SK-N-SH (cell line): ENCODE results near the gene ATOSA. TPM values are rescaled to one million over a fixed set of nuclear protein-coding genes. Genes with fewer than 3 reads are reported as not detected.

ENCODE experiments used
- CTCF ChIA-PET: fragments of 300-600, 350-600 bp; formaldehyde crosslinking; extraction: SDS; loops from one replicate; lab custom pipeline; 2021; lab: Yijun Ruan, JAX
- POLR2A ChIA-PET: fragments of 350-600 bp; sonication (Branson Sonifier 250); formaldehyde crosslinking; extraction: SDS; loops from one replicate; lab custom pipeline; 2020; ENCODE audit warnings: antibody characterized with exemption, inconsistent platforms; lab: Yijun Ruan, JAX
- DNase-seq: peaks from one replicate; pipeline ENCODE4 v3.0.0; 2012
- H2AFZ ChIP-seq: fragments of 200-600 bp; sonication (generic); 2 replicates; pipeline ENCODE4 v1.8.1; 2016; ENCODE audit warnings: antibody characterized with exemption, mild to moderate bottlenecking, low read depth
- H3F3A ChIP-seq: fragments of 200-600 bp; sonication (generic); replicated peaks from 2 replicates; pipeline ENCODE3; 2016; ENCODE audit warnings: antibody characterized with exemption, mild to moderate bottlenecking; ENCODE audit not compliant: insufficient read depth
- H3K27ac ChIP-seq, 2 experiments: fragments of 200-500 bp in 1 of 2; fragments of 200-600 bp in 1 of 2; sonication (Bioruptor generic) in 1 of 2; sonication (generic), shearing (Covaris generic) in 1 of 2; 2 replicates each; pipeline versions ENCODE4 v1.5.1 to v1.6.1; 2014 to 2016; ENCODE audit warnings: low read depth in 2 of 2, inconsistent platforms in 1 of 2, low read length in 1 of 2, mild to moderate bottlenecking in 1 of 2, mixed read lengths in 1 of 2
- H3K27me3 ChIP-seq: fragments of 200-600 bp; sonication (generic), shearing (Covaris generic); 2 replicates; pipeline ENCODE4 v1.6.1; 2016; ENCODE audit warnings: mixed run types; ENCODE audit not compliant: insufficient read depth
- H3K36me3 ChIP-seq, 2 experiments: fragments of 200-500 bp in 1 of 2; fragments of 200-600 bp in 1 of 2; sonication (Bioruptor generic) in 1 of 2; sonication (generic) in 1 of 2; replicated peaks in 1 of 2; 2 replicates each; pipeline versions ENCODE3 to v1.5.1; 2014 to 2016; ENCODE audit warnings: low read length in 1 of 2, mild to moderate bottlenecking in 1 of 2; ENCODE audit not compliant: insufficient read depth in 2 of 2, control insufficient read depth in 1 of 2
- H3K4me1 ChIP-seq, 2 experiments: fragments of 200-500 bp in 1 of 2; fragments of 200-600 bp in 1 of 2; sonication (Bioruptor generic) in 1 of 2; sonication (generic), shearing (Covaris generic) in 1 of 2; 2 replicates each; pipeline versions ENCODE4 v1.5.1 to v1.6.1; 2014 to 2016; ENCODE audit warnings: low read depth in 1 of 2, low read length in 1 of 2, mixed run types in 1 of 2; ENCODE audit not compliant: insufficient read depth in 2 of 2, control insufficient read depth in 1 of 2
- H3K4me2 ChIP-seq: fragments of 200-600 bp; sonication (generic), shearing (Covaris generic); 2 replicates; pipeline ENCODE4 v1.6.1; 2017; ENCODE audit warnings: mixed run types
- H3K4me3 ChIP-seq, 2 experiments: fragments of 200-500 bp in 1 of 2; fragments of 200-600 bp in 1 of 2; sonication (Bioruptor generic) in 1 of 2; sonication (generic), shearing (Covaris generic) in 1 of 2; 2 replicates each; pipeline versions ENCODE4 v1.5.1 to v1.8.1; 2014 to 2016; ENCODE audit warnings: low read depth in 2 of 2, inconsistent platforms in 1 of 2, low read length in 1 of 2, mild to moderate bottlenecking in 1 of 2, mixed read lengths in 1 of 2, moderate library complexity in 1 of 2
- H3K79me2 ChIP-seq: fragments of 200-600 bp; sonication (generic); 2 replicates; pipeline ENCODE4 v1.8.1; 2017; ENCODE audit warnings: mild to moderate bottlenecking; ENCODE audit not compliant: insufficient read depth
- H3K9ac ChIP-seq: fragments of 200-600 bp; sonication (generic); 2 replicates; pipeline ENCODE4 v1.6.1; 2017; ENCODE audit warnings: mixed run types
- H3K9me2 ChIP-seq: fragments of 200-600 bp; sonication (generic); 2 replicates; pipeline ENCODE4 v1.6.1; 2017; ENCODE audit warnings: mixed run types
- H3K9me3 ChIP-seq: fragments of 200-600 bp; sonication (generic); 2 replicates; pipeline ENCODE4 v1.6.1; 2017; ENCODE audit warnings: mixed run types, mild to moderate bottlenecking, moderate library complexity
- H4K20me1 ChIP-seq: fragments of 200-600 bp; sonication (generic); 2 replicates; pipeline ENCODE4 v1.6.1; 2017; ENCODE audit warnings: mild to moderate bottlenecking, mixed run types; ENCODE audit not compliant: insufficient read depth
- CHD2 ChIP-seq: fragments of 150-350 bp; IDR thresholded peaks from 2 replicates; pipeline ENCODE4 v1.6.1; 2018; ENCODE audit warnings: low read length; ENCODE audit not compliant: partially characterized antibody
- ELF1 ChIP-seq: IDR thresholded peaks from 2 replicates; pipeline ENCODE4 v1.4.0; 2012
- EP300 ChIP-seq, 2 experiments: IDR thresholded peaks; 2 replicates each; pipeline versions ENCODE4 v1.4.0 to v1.6.1; 2012; ENCODE audit warnings: borderline replicate concordance in 1 of 2, low read depth in 1 of 2, low read length in 1 of 2
- FOSL2 ChIP-seq: IDR thresholded peaks from 2 replicates; pipeline ENCODE4 v1.4.0; 2012; ENCODE audit warnings: low read depth, mild to moderate bottlenecking, moderate library complexity, borderline replicate concordance
- FOXJ3 ChIP-seq: sonication (generic); formaldehyde crosslinking; IDR thresholded peaks from 2 replicates; pipeline ENCODE4 v1.5.1; 2020; ENCODE audit warnings: mild to moderate bottlenecking, missing genetic modification reagents
- FOXM1 ChIP-seq: IDR thresholded peaks from 2 replicates; pipeline ENCODE4 v1.4.0; 2012; ENCODE audit warnings: low read depth, mild to moderate bottlenecking
- GABPA ChIP-seq: IDR thresholded peaks from 2 replicates; pipeline ENCODE4 v1.4.0; 2012; ENCODE audit warnings: low read depth, mild to moderate bottlenecking
- JUND ChIP-seq: IDR thresholded peaks from 2 replicates; pipeline ENCODE4 v1.4.0; 2012
- MAX ChIP-seq: IDR thresholded peaks from 2 replicates; pipeline ENCODE4 v1.4.0; 2012; ENCODE audit warnings: low read depth
- MEF2A ChIP-seq: IDR thresholded peaks from 2 replicates; pipeline ENCODE4 v1.4.0; 2012; ENCODE audit warnings: low read depth, borderline replicate concordance
- MXI1 ChIP-seq: IDR thresholded peaks from 2 replicates; pipeline ENCODE4 v1.6.1; 2012; ENCODE audit warnings: mild to moderate bottlenecking, low read depth, low read length, improper control_type of control experiment
- NFIC ChIP-seq: IDR thresholded peaks from 2 replicates; pipeline ENCODE4 v1.4.0; 2012; ENCODE audit warnings: borderline replicate concordance
- PBX3 ChIP-seq: IDR thresholded peaks from 2 replicates; pipeline ENCODE4; 2012
- POLR2AphosphoS5 ChIP-seq: IDR thresholded peaks from 2 replicates; pipeline ENCODE4 v1.6.1; 2012; ENCODE audit warnings: low read depth, low read length
- RAD21 ChIP-seq: IDR thresholded peaks from 2 replicates; pipeline ENCODE4 v1.6.1; 2012; ENCODE audit warnings: mild to moderate bottlenecking, low read length
- RCOR1 ChIP-seq: fragments of 150-350 bp; IDR thresholded peaks from 2 replicates; pipeline ENCODE4 v1.6.1; 2017; ENCODE audit warnings: antibody characterized with exemption, low read length
- RFX5 ChIP-seq: IDR thresholded peaks from 2 replicates; pipeline ENCODE4 v1.6.1; 2012; ENCODE audit warnings: mild to moderate bottlenecking, improper control_type of control experiment, low read length
- SIN3A ChIP-seq: IDR thresholded peaks from 2 replicates; pipeline ENCODE4 v1.6.1; 2012; ENCODE audit warnings: low read depth, mild to moderate bottlenecking, low read length, moderate library complexity, borderline replicate concordance
- TAF1 ChIP-seq: IDR thresholded peaks from 2 replicates; pipeline ENCODE4 v1.6.1; 2012; ENCODE audit warnings: low read depth, mild to moderate bottlenecking, low read length, moderate library complexity, borderline replicate concordance
- TCF12 ChIP-seq: IDR thresholded peaks from 2 replicates; pipeline ENCODE4 v1.4.0; 2012
- TEAD4 ChIP-seq: IDR thresholded peaks from 2 replicates; pipeline ENCODE4 v1.4.0; 2012; ENCODE audit warnings: mild to moderate bottlenecking, borderline replicate concordance; ENCODE audit not compliant: insufficient read depth
- USF1 ChIP-seq: IDR thresholded peaks from 2 replicates; pipeline ENCODE4 v1.4.0; 2012; ENCODE audit warnings: low read depth, borderline replicate concordance
- YY1 ChIP-seq: IDR thresholded peaks from 2 replicates; pipeline ENCODE4 v1.4.0; 2012; ENCODE audit warnings: low read depth, mild to moderate bottlenecking
- ZBTB33 ChIP-seq: IDR thresholded peaks from 2 replicates; pipeline ENCODE4 v1.4.0; 2012; ENCODE audit warnings: low read depth, borderline replicate concordance
- WGBS: methylation state at CpG from one replicate; pipeline ENCODE4 v1.1.6; 2017; ENCODE audit warnings: low lambda C conversion rate; 5-methylcytosine and 5-hydroxymethylcytosine counted together
- polyA plus RNA-seq, 3 experiments: library from polyadenylated mRNA; depleted of rRNA; stranded (reverse); fragments of >200 nt; gene quantifications; 2 replicates each; pipeline ENCODE4 v1.2.3, GENCODE V29; 2012

Gene ATOSA
- polyA plus RNA-seq, 1 of the 3 experiments (the other 2 are of a cell fraction), result 7.4 TPM

- no peaks in the 10 kb centered on the region for H3F3A ChIP-seq
- no peak for DNase-seq
- no peak overlapping the region for H3K9ac ChIP-seq
- H3K27me3 ChIP-seq, result no peaks in the 10 kb centered on the region
- no peaks in the 10 kb centered on the region for H3K4me1 ChIP-seq
- no peaks in the 10 kb centered on the region for H3K9me2 ChIP-seq
- no peak overlapping the region for H3K4me3 ChIP-seq
- no peak overlapping the region for H2AFZ ChIP-seq
- no peak overlapping the region for H3K27ac ChIP-seq
- H3K4me2 ChIP-seq, result no peak overlapping the region
- H3K79me2 ChIP-seq, result no peaks in the 10 kb centered on the region
- no peak for TF ChIP-seq ZBTB33
- TF ChIP-seq SIN3A, result no peak
- TF ChIP-seq POLR2AphosphoS5, result no peak
- TF ChIP-seq TAF1, result no peak
- TF ChIP-seq TCF12, result no peak
- no peak for TF ChIP-seq ELF1
- no peak for TF ChIP-seq EP300 (IDR thresholded peaks at IDR 0.05; ENCODE audit: borderline replicate concordance in 1 of 2, low read depth in 1 of 2, low read length in 1 of 2)
- no peak for TF ChIP-seq RFX5
- TF ChIP-seq MAX, result no peak
- no peak for TF ChIP-seq MEF2A
- no peaks in the 10 kb centered on the region for H4K20me1 ChIP-seq
- ChIA-PET CTCF (interaction anchor here (1.0 kb wide), 1 partner anchor 11 kb away, joined by 3 read pairs; no protein-coding TSS in a partner anchor), POLR2A (no interaction called here)
- WGBS, result 86% methylated on average over 2 of the region's 2 CpGs
- no peaks in the 10 kb centered on the region for H3K36me3 ChIP-seq
- H3K9me3 ChIP-seq, result no peaks in the 10 kb centered on the region
Measured at GRCh38 chr15:52697051-52697450, 17.9 kb upstream of the ATOSA start.

GRCh38 chr15:52695154-52695553 is 16.0 kb upstream of the ATOSA start:
- no peaks in the 10 kb centered on the region for H3K9me2 ChIP-seq
- WGBS, result 87% methylated on average over 2 of the region's 2 CpGs
- CTCF ChIA-PET, result interaction anchor here (0.7 to 1.0 kb wide), 2 partner anchors 16 to 36 kb away, joined by 3 read pairs; partner anchors contain the start of gene ATOSA
- no peak for DNase-seq
- H3K9me3 ChIP-seq, result no peaks in the 10 kb centered on the region
- no peaks in the 10 kb centered on the region for H3K36me3 ChIP-seq
- no peak overlapping the region for H2AFZ ChIP-seq
- no peak overlapping the region for H3K27ac ChIP-seq
- no peaks in the 10 kb centered on the region for H4K20me1 ChIP-seq
- H3K79me2 ChIP-seq, result no peaks in the 10 kb centered on the region
- no peaks in the 10 kb centered on the region for H3K27me3 ChIP-seq
- POLR2A ChIA-PET, result no interaction called here
- H3K4me1 ChIP-seq, result no peaks in the 10 kb centered on the region
- no peak overlapping the region for H3K4me2 ChIP-seq
- H3K4me3 ChIP-seq, result no peak overlapping the region
- no peaks in the 10 kb centered on the region for H3F3A ChIP-seq
- H3K9ac ChIP-seq, result no peak overlapping the region
- TF ChIP-seq SIN3A (no peak), MAX (no peak), PBX3 (no peak), YY1 (no peak), FOSL2 (no peak), GABPA (no peak), TCF12 (no peak), RCOR1 (no peak), MXI1 (no peak), USF1 (no peak), FOXJ3 (CRISPR knock-in tag) (no peak), TEAD4 (no peak), ZBTB33 (no peak), NFIC (no peak), FOXM1 (no peak), EP300 (IDR thresholded peaks at IDR 0.05; ENCODE audit: borderline replicate concordance in 1 of 2, low read depth in 1 of 2, low read length in 1 of 2) (no peak), RAD21 (no peak), JUND (no peak), CHD2 (no peak)
